Suprapubic skin (tissue), 3 donors: Measurements from ENCODE around the gene HCK.

Experiments
- CTCF ChIP-seq, 2 donors: fragments of 200-600 bp in 1 of 2; fragments of 450-650 bp in 1 of 2; sonication (generic) in 1 of 2; IDR thresholded peaks; one replicate each; pipeline ENCODE4 v1.5.1; 2016 to 2019; ENCODE audit warnings: antibody characterized with exemption in 2 of 2, mild to moderate bottlenecking in 1 of 2, moderate library complexity in 1 of 2
- POLR2AphosphoS5 ChIP-seq, 3 donors: sonication (generic); formaldehyde crosslinking; IDR thresholded peaks; one replicate each; pipeline ENCODE4 v1.6.1; 2017; ENCODE audit warnings: antibody characterized with exemption in 3 of 3

- no peak for TF ChIP-seq POLR2AphosphoS5 (IDR thresholded peaks at IDR 0.05)
- no peak for TF ChIP-seq CTCF (IDR thresholded peaks at IDR 0.05)
Measured at GRCh38 chr20:32138921-32139320, 86.9 kb downstream of the HCK start.
